Cardiac fibroblast (primary cell): Measurements from ENCODE around the gene NOX3.

ENCODE experiments used
- DNase-seq, 2 donors: peaks; one replicate each; pipeline versions ENCODE4 v3.0.0 to v3.0.0-alpha.2; 2010; ENCODE audit warnings: low read depth in 2 of 2
- H3K4me3 ChIP-seq, 2 donors: replicated peaks in 1 of 2; 1 replicate in 1 of 2; 2 replicates in 1 of 2; pipeline ENCODE4 v1.5.1; 2011; ENCODE audit warnings: low read depth in 2 of 2, low read length in 2 of 2, mild to moderate bottlenecking in 2 of 2, moderate library complexity in 1 of 2
- TF ChIP-seq, protein P1 (sequence below): IDR thresholded peaks from one replicate; pipeline ENCODE4 v1.5.1; 2011; ENCODE audit warnings: low read depth, mild to moderate bottlenecking, low read length, inconsistent platforms

Gene NOX3

DNA sequence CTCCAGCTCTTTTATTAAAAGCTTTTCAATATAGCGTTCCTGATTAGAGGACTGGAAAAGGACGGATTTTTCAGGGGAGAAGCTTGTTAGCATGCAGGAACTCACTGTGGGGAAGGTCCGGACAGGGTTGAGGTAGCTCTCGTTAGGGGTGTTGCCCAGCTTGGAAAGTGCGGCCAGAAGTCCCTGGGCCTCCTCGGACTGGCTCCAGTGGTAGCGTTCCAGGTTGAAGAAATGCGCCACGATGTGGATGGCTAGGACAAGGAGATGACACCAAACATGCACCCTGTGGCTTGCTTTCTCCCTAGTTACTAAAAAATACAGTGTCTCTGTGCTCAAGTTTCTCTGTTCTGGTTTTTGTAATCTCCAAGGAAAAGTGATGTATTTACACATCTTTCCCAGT is 12.5 kb downstream of the NOX3 start:
- no peak overlapping the region for H3K4me3 ChIP-seq
- TF ChIP-seq, protein P1, sequence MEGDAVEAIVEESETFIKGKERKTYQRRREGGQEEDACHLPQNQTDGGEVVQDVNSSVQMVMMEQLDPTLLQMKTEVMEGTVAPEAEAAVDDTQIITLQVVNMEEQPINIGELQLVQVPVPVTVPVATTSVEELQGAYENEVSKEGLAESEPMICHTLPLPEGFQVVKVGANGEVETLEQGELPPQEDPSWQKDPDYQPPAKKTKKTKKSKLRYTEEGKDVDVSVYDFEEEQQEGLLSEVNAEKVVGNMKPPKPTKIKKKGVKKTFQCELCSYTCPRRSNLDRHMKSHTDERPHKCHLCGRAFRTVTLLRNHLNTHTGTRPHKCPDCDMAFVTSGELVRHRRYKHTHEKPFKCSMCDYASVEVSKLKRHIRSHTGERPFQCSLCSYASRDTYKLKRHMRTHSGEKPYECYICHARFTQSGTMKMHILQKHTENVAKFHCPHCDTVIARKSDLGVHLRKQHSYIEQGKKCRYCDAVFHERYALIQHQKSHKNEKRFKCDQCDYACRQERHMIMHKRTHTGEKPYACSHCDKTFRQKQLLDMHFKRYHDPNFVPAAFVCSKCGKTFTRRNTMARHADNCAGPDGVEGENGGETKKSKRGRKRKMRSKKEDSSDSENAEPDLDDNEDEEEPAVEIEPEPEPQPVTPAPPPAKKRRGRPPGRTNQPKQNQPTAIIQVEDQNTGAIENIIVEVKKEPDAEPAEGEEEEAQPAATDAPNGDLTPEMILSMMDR = no peak
- DNase-seq = no peak

- H3K4me3 ChIP-seq = no peak overlapping the region
- DNase-seq = no peak
- TF ChIP-seq, protein P1 = no peak
Observed at GRCh38 chr6:155442562-155442961, 13.1 kb downstream of the NOX3 start.

DNA sequence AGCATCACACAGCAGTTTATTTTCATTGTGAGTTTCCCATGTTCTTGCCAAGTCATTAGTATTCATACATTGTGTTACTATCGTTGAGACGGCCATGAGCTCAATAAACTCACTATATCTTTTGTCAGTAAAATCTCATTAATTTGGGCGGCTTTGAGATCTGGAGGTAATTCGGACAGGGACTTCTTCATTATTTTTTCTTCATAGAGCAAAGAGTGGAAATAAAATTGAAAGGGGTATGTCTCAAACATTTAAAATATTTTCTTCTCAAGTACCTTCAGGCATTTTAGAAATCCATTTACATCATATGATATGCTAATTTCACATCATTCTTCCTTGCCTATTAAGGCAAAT is 14.6 kb downstream of the NOX3 start:
- H3K4me3 ChIP-seq = no peak overlapping the region
- DNase-seq = no peak
- TF ChIP-seq, protein P1 = no peak

DNA sequence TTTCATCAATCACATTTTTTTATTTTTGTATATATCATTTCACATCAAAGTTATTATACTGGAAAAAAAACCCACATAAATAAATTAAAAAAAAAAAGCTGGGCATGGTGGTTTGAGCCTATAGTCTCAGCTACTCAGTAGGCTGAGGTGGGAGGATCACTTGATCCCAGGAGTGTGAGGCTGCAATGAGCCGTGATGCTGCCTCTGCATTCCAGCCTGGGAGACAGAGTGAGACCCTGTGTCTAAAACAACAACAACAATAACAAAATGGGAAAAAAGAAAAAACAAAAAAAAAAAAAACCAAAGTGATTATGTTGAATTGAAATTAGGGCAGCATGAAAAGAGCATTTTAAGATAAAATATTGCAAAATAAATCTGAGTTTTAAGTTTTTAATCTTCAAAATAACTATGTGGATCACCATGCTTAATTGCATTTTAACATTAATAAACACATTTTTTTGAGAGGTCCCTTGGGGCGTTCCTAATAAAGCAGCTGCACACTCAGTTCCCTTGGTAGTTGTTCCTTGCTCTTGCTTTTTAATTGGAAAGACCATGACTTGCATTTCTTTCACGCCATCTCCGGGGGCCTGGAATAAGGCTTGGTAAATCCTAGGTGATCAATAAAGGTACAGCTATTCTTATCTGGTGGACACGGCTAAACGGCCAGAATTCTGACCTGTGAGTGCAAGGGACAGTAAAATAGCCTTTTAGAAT is 15.1 kb downstream of the NOX3 start:
- DNase-seq = no peak
- no peak overlapping the region for H3K4me3 ChIP-seq
- TF ChIP-seq, protein P1 = no peak

- TF ChIP-seq, protein P1 = no peak
- no peak for DNase-seq
- no peak overlapping the region for H3K4me3 ChIP-seq
Observed at GRCh38 chr6:155439376-155439775, 16.3 kb downstream of the NOX3 start.

GRCh38 chr6:155436981-155437749 is 18.5 kb downstream of the NOX3 start:
- TF ChIP-seq, protein P1 = no peak
- H3K4me3 ChIP-seq = no peak overlapping the region
- DNase-seq = peak; percentile 14 to 51
